ENCODE results near the gene GLI3.

DNA sequence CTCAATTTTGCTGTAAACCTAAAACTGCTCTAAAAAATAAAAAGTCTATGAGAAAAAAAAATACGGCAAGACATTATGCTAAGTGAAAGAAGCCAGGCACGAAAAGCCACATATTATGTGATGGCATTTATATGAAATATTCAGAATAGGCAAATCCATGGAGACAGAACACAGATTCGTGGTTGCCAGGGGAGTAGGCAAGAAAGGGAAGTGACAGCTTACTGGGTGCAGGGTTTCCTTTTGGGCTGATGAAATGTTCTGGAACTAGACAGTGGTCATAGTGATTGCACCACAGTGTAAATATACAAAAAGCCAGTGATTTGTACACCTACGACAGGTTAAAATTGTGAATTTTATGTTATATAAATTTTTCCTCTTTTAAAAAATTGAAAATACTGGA is 41.3 kb upstream of the GLI3 start:
- no peak for TF ChIP-seq HOXA7 (CRISPR knock-in tag; IDR thresholded peaks at IDR 0.05)
- no peak for TF ChIP-seq RARB (CRISPR knock-in tag; IDR thresholded peaks at IDR 0.05)
- no peak for TF ChIP-seq POLR2A (IDR thresholded peaks at IDR 0.05; ENCODE audit: low read length)
- TF ChIP-seq, protein P1, sequence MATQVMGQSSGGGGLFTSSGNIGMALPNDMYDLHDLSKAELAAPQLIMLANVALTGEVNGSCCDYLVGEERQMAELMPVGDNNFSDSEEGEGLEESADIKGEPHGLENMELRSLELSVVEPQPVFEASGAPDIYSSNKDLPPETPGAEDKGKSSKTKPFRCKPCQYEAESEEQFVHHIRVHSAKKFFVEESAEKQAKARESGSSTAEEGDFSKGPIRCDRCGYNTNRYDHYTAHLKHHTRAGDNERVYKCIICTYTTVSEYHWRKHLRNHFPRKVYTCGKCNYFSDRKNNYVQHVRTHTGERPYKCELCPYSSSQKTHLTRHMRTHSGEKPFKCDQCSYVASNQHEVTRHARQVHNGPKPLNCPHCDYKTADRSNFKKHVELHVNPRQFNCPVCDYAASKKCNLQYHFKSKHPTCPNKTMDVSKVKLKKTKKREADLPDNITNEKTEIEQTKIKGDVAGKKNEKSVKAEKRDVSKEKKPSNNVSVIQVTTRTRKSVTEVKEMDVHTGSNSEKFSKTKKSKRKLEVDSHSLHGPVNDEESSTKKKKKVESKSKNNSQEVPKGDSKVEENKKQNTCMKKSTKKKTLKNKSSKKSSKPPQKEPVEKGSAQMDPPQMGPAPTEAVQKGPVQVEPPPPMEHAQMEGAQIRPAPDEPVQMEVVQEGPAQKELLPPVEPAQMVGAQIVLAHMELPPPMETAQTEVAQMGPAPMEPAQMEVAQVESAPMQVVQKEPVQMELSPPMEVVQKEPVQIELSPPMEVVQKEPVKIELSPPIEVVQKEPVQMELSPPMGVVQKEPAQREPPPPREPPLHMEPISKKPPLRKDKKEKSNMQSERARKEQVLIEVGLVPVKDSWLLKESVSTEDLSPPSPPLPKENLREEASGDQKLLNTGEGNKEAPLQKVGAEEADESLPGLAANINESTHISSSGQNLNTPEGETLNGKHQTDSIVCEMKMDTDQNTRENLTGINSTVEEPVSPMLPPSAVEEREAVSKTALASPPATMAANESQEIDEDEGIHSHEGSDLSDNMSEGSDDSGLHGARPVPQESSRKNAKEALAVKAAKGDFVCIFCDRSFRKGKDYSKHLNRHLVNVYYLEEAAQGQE (IDR thresholded peaks at IDR 0.05) = no peak
- no peak for TF ChIP-seq MYC (IDR thresholded peaks at IDR 0.05; ENCODE audit: borderline replicate concordance, low read length)
- no peak for TF ChIP-seq CTCF (IDR thresholded peaks at IDR 0.05)
- TF ChIP-seq RFX5 (IDR thresholded peaks at IDR 0.05) = no peak
- TF ChIP-seq POLR2AphosphoS2 (conservative IDR thresholded peaks at IDR 0.05; ENCODE audit: low read length) = no peak
- TF ChIP-seq MAFK (IDR thresholded peaks at IDR 0.05; ENCODE audit: partially characterized antibody) = no peak
- TF ChIP-seq, protein P2, sequence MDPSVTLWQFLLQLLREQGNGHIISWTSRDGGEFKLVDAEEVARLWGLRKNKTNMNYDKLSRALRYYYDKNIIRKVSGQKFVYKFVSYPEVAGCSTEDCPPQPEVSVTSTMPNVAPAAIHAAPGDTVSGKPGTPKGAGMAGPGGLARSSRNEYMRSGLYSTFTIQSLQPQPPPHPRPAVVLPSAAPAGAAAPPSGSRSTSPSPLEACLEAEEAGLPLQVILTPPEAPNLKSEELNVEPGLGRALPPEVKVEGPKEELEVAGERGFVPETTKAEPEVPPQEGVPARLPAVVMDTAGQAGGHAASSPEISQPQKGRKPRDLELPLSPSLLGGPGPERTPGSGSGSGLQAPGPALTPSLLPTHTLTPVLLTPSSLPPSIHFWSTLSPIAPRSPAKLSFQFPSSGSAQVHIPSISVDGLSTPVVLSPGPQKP (IDR thresholded peaks at IDR 0.05; ENCODE audit: low read depth, low read length) = no peak
- no peak for TF ChIP-seq NR3C1 (IDR thresholded peaks at IDR 0.05)
